SIG-M5 (cell line): Measurements from ENCODE around the gene ARHGEF25.
"Not testable (repeated sequence)": the region's sequence is repeated elsewhere in the genome, so short reads cannot be mapped to it uniquely, and the experiment has no call there.

Experiments
- DNase-seq: peaks from one replicate; lab custom pipeline; 2025; lab: John Stamatoyannopoulos, UW

ARHGEF25 gene

DNA sequence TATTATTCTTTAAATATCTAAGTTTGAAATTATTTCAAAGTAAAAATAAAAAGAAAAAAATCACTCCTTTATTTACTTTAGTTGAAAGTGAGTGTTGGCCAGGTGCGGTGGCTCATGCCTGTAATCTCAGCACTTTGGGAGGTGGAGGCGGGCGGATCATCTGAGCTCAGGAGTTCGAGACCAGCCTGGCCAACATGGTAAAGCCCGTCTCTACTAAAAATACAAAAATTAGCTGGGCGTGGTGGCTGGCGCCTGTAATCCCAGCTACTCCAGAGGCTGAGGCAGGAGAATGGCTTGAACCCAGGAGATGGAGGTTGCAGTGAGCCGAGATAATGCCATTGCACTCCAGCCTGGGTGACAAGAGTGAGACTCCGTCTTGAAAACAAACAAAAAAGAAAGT lies 25.5 kb downstream of the ARHGEF25 start:
- not testable (repeated sequence) for DNase-seq

DNA sequence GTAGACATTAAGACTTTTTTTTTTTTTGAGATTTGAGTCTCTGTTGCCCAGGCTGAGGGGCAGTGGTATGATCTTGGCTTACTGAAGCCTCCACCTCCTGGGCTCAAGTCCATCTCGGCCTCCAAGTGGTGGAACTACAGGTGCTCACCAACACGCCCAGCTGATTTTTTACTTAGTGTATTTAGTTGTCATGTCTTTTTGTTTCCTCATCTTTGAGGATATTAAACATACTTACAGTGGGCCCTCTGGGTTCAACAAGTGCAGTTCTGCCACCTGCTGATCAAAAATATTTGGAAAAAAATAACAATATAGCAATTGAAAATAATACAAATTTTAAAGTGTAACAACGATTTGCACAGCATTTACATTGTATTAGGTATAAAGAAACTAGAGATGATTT lies 26.1 kb downstream of the ARHGEF25 start:
- no peak for DNase-seq

DNA sequence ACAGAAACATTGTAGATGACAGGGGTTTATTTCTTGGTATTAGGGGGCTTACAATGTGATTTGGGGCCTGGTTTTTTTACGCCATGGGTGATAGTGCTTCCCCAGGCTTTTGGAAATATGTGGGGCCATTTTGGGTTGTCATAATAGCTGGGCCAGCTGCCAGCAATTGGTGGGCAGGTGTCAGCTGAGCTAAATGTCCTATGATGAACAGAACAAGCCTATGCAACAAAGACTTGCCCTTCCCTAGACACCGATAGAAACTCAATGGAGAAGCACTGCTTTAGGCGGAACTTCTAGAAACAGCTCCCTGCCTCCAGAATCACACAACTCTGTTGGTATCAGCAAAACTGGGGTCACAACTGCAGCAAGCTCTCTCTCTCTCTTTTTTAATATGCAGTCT lies 26.9 kb downstream of the ARHGEF25 start:
- no peak for DNase-seq

DNA sequence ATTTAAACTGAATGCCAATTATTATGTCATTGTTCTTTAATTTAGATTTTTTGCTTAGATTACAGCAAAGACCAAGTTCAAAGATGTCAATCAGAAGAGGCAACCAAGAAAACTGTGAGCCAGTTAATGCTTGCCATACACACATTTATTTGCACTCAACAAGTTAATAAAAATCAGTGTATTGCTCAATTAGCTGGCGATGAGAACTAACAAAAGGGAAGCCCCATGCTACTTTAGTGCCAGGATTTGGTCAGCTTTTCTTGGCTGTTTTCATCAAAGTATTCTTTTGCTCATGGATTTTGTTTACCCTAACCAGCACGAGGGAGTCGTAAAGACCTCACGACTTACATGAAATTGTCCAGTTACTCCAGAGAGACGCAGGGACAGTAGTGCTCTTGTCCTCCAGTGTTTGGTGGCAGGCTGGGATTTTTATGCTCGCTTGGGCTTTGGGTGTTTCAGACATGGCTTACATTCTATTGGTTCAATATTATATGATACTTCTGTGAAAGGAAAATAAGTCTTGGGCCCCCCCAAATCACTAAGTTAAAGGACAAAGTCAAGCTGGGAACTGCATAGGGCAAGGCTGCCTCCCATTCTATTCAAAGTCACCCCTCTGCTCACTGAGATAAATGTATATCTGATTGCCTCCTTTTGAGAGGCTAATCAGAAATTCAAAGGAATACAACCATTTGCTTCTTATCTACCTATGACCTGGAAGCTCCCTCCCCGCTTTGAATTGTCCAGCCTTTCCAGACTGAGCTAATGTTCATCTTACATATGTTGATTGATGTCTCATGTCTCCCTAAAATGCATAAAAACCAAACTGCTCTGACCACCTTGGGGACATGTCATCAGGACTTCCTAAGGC lies 29.2 kb downstream of the ARHGEF25 start:
- DNase-seq = no peak

DNA sequence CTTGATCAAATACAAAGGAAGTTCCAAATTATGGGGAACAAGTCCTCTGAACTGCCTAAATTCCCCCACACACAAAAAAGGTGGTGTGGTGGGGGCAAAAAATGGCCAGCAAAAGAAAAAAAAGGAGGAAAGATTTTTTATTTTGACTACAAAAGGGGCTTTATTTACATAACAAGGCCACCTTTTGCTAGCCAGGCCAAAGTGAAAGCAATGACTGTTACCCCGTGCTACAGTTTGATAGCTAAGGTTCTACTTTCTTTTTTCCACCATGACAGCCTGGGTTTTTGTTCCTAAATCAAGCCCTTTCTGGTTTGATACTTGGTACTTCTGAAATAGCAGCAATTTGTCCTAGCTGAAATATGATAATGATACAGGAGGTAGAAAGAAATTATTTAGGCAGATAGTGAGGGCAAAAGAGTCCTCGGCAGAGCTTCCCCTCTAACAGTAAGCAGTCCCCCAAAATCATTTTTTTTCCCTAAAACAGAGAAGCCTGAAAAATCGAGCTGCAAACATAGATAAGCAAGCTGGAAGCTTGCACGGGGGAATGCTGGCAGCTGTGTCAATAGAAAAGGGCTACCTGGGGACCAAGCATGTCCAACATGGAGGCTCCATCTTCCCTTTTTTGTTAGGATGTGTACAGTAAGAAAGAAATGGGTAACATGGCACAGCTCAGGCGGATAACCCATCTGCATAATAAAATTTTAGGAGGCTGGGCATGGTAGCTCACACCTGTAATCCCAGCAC lies 30.6 kb downstream of the ARHGEF25 start:
- no peak for DNase-seq

DNA sequence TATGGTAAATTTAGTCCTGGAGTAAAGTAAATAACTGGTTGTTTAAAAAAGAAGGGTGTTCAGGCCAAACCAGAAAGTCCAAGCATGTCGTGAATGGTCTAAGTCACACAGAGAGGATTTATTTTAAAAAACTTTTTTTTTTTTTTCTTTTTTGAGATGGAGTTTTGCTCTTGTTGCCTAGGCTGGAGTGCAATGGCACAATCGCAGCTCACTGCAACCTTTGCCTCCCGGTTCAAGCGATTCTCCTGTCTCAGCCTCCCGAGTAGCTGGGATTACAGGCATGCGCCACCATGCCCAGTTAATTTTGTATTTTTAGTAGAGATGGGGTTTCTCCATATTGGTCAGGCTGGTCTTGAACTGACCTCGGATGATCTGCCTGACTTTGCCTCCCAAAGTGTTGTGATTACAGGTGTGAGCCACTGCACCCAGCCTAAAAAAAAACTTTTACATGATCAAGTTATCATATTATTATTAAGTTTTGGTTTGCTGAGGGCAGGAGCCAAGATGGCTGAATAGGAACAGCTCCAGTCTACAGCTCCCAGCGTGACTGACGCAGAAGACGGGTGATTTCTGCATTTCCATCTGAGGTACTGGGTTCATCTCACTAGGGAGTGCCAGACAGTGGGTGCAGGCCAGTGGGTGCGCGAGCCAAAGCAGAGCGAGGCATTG lies 34.9 kb downstream of the ARHGEF25 start:
- DNase-seq = not testable (repeated sequence)

DNA sequence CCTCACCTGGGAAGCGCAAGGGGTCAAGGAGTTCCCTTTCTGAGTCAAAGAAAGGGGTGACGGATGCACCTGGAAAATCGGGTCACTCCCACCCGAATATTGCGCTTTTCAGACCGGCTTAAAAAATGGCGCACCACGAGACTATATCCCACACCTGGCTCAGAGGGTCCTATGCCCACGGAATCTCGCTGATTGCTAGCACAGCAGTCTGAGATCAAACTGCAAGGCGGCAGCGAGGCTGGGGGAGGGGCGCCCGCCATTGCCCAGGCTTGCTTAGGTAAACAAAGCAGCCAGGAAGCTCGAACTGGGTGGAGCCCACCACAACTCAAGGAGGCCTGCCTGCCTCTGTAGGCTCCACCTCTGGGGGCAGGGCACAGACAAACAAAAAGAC lies 35.4 kb downstream of the ARHGEF25 start:
- not testable (repeated sequence) for DNase-seq

DNA sequence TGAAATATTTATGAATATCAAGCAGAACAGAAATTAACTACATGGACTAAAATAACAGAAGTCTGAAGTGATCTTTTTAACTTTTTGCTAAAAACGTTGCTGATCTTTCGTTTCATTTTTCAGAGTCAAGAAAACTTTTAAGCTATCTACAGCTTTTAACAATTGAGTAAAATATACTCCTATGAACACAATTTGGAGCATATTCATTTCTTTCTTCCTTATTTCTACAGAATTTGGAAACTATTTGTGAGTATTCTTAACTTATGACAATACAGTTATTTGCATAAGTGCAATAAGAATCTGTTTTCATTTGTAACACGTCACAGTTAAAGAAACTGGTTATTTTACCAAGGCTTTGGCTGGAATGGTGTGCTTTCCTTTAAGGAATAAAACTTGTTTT lies 42.8 kb downstream of the ARHGEF25 start:
- DNase-seq = no peak

DNA sequence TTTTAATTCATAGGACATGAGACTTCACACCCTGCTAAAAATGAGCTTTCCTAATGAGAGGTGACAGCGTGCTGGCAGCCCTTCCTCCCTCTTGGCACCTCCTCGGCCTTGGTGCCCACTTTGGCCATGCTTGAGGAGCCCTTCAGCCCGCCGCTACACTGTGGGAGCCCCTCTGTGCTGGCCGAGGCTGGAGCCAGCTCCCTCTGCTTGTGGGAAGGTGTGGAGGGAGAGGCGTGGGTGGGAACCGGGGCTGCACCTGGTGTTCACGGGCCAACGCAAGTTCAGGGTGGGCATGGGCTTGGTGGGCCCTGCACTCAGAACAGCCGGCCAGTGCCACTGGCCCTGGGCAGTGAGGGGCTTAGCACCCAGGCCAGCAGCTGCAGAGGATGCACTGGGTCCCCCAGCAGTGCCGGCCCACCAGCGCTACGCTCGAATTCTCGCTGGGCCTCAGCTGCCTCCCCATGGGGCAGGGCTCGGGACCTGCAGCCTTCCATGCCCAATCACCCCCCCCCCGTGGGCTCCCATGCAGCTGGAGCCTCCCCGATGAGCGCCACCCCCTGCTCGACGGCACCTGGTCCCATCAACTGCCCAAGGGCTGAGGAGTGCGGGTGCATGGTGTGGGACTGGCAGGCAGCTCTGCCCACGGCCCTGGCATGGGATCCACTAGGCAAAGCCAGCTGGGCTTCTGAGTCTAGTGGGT lies 44.5 kb downstream of the ARHGEF25 start:
- DNase-seq = no peak

DNA sequence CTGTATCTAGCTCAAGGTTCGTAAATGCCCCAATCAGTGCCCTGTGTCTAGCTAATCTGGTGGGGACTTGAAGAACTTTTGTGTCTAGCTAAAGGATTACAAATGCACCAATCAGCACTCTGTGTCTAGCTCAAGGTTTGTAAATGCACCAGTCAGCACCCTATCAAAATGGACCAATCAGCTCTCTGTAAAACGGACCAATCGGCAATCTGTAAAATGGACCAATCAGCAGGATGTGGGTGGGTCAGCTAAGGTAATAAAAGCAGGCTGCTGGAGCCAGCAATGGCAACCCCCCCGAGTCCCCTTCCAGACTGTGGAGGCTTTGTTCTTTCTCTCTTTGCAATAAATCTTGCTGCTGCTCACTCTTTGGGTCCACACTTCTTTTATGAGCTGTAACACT lies 45.2 kb downstream of the ARHGEF25 start:
- not testable (repeated sequence) for DNase-seq

DNA sequence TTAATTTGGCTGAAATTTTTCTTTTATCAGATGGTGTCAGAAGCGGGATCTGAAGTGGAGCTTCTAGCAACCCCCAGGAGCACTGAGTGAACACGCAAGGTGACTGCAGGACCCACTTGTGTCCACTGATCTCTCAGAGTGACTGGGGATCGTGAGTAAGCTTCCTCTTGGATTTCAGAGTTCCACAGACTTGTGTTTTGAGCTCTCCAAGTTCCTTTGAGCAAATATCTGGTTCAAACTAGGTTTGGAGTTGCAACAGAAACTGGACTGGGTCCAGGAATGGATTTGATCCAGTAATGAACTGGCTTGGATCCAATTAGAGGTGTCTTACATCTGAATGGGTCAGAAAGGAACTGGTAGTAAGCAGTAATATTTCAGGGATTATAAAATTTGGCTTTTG lies 46.5 kb downstream of the ARHGEF25 start:
- no peak for DNase-seq

DNA sequence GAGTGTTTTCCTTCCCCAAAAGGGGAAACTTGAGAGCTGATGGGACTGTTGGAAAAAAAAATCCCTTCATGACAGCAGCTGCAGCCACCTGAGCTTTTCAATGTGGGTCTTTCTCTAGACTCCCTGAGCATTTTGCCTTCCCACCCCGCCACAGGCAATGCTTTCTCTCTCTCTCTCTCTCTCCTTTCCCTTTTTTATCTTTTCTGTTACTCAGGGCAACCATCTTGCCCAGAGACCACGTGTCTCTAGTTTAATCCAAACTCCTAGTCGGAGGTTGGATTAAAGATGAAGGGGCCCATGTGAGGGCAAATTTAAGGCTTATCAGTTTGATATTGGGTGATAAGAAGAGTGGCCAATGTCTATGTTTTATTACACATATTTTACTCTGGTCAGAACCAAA lies 47.7 kb downstream of the ARHGEF25 start:
- DNase-seq = no peak

DNA sequence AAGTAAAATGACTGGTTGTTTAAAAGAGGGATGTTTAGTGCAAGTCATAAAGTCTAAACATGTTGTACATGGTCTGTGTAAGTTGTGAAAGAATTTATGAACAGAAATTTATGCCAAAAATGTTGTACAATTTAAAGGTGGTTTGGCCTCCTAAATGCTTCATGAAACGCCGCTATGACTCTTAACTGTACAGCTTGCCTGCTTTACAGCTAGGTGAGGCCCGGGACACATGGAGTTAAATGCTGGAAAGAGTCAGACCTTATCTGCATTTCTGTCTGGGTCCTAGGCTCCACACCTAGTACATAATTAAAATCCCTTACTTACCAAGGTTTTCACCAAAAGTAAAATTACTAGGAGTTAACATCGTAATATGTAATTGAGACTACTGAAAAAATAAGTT lies 50.1 kb downstream of the ARHGEF25 start:
- no peak for DNase-seq

DNA sequence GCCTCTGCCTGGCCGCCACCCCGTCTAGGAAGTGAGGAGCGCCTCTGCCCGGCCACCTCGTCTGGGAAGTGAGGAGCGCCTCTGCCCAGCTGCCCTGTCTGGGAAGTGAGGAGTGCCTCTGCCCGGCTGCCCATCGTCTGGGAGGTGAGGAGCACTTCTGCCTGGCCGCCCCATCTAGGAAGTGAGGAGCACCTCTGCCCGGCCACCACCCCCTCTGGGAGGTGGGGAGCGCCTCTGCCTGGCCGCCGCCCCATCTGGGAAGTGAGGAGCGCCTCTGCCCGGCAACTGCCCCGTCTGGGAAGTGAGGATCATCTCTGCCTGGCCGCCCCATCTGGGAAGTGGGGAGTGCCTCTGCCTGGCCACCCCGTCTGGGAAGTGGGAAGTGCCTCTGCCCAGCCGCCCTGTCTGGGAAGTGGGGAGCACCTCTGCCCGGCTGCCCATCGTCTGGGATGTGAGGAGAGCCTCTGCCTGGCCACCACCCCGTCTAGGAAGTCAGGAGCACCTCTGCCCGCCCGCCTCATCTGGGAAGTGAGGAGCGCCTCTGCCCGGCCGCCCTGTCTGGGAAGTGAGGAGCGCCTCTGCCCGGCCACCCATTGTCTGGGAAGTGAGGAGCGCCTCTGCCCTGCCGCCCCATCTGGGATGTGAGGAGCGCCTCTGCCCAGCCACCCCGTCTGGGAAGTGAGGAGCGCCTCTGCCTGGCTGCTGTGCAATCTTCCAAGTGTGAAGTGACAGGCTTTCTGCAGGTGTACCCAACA lies 54.0 kb downstream of the ARHGEF25 start:
- DNase-seq = not testable (repeated sequence)
